Measurements from ENCODE around the gene NCAPH2.
"Not testable (repeated sequence)": the region's sequence is repeated elsewhere in the genome, so short reads cannot be mapped to it uniquely, and the experiment has no call there.

Gene NCAPH2

DNA sequence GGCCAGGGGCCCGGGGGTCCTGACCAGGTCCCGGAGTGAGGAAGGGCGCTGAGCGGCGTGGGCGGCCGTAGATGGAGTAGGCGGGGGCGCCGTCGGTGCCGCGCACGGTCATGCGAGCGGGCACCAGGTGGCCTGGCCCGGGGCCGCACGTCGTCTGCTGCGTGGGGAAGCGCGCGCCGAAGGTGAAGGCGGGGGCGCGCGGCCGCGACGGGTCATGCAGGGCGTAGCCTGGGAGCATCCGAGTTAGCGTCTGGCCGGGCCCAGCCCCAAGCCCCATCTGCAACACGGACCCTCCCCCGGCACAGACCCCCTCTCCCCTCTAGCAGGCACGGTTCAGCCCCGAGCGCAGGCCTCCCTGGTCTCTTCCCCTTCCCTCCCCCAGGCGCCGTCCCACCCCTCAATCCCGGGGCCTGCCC, 23.5 kb downstream of the NCAPH2 start:
- DNase-seq, result no peak

DNA sequence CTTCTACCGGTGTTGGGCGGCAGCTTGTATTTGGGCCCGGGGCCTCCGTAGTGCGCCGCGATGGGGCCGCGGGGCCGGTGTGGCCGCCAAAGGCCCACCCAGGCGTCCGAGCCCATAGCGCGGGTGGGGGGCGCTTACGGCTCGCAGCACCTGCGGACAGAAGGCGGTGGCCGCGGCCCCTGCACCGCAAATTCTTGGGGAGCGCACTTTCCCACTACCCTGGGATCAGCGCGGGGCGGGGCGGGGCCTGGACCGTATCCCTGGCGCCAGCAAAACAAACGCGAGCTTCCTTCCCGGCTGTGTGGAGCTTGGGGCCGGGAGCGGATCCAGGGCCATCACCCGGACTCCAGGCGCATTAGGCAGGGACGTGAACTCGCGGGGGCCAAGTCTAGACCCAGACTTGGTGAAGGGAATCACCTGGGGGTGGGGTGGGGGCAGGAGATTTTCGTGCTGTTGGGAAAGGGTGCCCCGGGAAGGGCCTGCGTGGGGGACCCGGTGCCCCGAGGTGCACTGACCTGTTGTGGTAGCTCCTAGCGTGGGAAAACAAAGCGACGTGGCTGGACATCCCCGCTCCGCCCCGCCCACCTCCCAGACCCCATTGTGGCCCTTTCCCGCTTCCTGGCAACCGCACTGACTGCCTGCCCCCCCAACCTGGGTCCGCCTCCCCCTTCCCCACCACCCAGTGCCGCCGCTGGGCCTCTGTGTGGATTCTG, 24.1 kb downstream of the NCAPH2 start:
- DNase-seq, result no peak

DNA sequence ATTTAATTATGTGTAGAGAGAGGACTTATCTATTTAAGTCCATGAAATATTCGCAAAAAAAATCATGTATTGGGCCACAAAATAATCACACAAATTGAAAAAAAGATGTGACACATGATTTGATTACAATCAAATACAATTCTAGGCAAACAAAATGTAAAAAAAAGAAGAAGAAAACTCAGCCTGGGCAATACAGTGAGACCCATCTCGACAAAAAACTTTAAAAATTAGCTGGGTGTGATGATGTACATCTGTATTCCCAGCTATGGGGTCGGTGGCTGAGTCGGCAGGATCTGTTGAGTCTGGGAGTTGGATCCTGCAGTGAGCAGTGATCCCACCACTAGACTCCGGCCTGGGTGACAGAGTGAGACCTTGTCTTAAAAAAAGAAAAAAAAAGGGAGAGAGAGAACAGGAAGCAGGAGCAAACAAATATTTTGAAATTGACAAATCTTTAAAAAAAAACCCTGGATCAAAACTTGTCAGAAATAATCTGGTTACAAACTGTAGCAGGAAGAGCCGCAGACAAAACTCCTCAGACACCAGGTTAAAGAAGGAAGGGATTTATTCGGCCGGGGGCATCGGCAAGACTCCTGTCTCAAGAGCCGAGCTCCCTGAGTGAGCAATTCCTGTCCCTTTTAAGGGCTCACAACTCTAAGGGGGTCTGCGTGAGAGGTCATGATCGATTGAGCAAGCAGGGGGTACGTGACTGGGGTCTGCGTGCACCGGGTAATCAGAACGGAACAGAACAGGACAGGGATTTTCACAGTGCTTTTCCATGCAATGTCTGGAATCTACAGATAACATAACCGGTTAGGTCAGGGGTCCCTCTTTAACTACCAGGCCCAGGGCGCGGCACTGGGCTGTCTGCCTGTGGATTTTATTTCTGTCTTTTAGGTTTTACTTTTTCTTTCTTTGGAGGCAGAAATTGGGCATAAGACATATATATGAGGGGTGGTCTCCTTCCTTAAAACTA, 25.1 kb downstream of the NCAPH2 start:
- DNase-seq, result no peak

DNA sequence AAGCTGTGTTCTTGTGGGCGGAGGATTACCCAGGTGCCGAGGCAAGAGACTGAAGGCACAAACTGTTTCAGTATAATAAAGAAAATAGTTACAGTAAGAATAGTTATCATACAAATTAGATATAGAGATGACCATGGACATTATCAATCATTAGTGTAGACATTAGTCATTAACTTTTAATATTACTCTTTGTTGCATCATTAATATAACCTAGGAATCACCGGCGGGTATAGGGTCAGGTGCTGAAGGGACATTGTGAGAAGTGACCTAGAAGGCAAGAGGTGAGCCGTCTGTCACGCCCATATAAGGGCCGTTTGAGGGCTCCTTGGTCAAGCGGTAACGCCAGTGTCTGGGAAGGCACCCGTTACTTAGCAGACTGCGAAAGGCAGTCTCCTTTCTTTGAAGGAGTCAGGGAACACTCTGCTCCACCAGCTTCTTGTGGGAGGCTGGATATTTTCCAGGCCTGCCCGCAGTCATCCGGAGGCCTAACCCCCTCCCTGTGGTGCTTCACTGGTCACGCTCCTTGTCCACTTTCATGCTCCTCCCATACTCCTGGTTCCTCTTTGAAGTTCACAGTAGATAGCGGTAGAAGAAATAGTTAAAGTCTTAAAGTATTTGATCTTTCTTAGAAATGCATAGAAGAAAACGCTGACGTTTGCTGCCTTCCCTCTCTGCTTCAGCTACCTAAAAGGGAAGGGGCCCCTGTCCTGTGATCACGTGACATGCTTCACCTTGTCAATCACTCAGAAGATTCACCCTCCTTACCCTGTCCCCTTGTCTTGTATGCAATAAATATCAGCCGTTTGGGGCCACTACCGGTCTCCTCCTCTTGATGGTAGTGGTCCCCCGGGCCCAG, 26.1 kb downstream of the NCAPH2 start:
- DNase-seq, result not testable (repeated sequence)

DNA sequence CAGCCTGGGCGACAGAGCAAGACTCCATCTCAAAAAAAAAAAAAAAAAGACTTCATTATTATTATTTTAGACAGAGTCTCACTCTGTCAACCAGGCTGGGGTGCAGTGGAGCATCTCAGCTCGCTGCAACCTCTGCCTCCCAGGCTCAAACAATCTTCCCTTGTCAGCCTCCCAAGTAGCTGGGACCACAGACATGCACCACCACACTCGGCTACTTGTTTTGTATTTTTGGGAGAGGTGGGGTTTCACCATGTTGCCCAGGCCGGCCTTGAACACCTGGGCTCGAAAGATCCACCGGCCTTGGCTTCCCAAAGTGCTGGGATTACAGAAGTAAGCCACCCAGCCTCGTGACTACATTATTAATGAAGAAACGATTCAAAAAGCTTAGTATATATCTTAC, 27.1 kb downstream of the NCAPH2 start:
- DNase-seq, result no peak

DNA sequence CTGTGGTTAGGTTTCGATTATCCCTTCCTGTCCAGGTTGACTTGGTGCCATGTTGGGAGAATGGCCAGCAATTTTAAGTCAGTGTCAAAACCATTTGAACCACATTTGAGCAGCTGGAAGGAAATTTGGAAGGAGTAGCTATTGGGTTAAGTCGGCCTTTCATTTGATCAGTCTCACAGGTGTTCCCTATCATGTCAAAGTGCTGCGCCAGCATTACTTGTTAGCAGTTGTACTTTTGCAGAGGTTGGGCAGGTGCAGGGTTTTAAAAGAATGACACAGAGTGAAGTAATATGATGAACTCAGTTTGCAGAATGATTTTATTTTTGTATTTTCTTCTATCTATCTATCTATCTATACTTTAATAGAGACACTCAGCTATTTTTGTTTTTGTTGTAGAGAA, 28.2 kb downstream of the NCAPH2 start:
- DNase-seq, result no peak

DNA sequence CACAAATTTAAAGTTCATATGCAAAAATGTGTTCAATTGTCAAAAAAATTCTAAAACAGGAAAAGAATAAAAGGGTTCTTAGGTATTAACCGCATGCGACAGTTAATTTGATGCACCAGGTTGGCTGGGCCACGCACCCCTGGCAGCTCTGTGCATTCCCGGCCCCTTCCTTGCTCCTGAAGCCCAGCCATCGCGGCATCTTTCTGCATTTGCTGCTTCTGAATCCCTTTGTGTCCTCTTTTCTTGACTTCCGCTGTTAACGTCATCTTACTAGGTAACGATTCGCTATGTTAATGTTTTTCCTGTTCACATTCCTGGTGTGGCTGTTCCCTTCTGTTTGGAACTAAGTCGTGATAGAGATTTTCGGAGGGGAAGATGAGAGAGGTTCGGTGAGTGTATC, 29.7 kb downstream of the NCAPH2 start:
- DNase-seq, result no peak

DNA sequence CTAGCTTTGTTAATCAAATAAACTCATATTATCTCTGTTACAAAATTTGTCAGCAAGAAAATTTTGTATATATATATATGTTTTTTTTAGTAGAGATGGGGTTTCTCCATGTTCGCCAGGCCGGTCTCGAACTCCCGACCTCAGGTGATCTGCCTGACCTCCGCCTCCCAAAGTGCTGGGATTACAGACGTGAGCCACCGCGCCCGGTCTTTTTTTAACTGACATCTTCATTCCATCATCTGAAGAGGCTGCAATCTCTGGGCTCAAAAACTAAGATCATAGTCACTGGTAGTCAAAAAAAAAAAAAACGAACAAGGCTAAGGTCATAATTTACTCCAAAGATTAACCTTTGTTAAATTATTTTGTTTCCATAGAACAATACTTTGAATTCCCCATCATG, 32.4 kb downstream of the NCAPH2 start:
- DNase-seq, result no peak

DNA sequence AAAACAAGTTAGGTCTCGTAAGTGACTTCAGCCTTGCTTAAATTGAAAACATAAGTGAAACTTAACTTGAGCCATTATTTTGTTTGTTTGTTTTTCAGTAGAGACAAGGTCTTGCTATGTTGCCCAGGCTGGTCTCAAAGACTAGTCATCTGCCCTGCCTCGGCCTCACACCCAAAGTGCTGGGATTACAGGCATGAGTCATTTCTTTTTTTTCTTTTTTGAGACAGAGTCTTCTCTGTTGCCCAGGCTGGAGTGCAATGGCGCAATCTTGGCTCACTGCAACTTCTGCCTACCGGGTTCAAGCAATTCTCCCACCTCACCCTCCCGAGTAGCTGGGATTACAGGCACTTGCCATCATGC, 33.6 kb downstream of the NCAPH2 start:
- DNase-seq, result not testable (repeated sequence)

DNA sequence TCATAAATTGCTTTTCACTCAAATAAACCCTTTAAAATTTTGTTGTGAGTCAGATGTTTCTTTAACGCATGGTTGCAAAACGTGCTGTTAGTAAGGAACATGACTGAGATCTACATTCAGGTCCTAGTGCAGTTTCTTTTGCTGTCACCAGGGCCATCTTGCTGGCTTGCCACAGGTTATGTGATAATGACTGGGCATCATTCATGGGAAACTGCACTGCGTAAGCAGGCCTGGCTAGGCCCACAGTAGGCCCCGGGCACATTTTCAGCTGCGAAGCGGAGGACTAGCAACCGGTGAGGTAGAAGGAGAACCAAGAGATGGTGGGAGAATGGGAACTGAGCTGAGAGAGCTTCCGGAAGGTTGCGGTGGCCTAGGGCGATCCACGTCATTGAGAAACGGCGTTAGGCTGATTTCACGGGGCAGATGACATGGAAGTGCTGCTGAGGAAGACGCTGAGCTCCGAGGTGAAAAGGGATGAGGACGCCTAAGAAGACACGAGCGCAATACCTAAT, 34.4 kb downstream of the NCAPH2 start:
- DNase-seq, result no peak

DNA sequence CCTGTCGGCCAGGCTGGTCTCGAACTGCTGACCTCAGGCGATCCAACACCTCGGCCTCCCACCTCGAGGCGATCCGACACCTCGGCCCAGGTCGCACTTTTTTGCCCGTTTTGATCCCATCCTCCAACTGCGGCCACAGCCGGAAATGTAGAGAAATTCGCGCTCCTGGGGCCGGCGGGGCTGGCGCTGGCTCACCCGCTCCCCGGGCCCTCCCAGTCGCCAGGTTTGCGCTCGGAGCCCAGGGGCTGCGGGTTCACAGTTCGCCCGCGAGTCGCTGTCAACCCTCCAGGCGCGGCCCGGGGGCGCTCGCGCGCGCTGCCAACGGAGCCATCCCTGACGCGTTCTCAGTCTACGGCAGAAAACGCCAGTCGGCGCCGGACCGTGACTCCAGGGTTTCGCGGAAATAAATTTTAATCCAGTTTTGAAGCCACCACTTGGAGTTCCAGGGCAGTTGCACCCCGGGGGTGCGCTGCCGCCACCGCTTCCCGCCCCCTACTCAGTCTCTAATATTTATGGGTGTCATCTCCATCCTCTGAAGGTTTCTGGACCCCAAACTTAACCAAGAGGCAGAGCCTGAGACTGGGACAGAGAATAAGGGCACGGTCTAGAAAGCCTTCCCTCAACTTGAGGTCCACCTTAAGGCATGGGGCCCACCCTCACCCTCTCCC, 36.2 kb downstream of the NCAPH2 start:
- DNase-seq, result peak; percentile 57

DNA sequence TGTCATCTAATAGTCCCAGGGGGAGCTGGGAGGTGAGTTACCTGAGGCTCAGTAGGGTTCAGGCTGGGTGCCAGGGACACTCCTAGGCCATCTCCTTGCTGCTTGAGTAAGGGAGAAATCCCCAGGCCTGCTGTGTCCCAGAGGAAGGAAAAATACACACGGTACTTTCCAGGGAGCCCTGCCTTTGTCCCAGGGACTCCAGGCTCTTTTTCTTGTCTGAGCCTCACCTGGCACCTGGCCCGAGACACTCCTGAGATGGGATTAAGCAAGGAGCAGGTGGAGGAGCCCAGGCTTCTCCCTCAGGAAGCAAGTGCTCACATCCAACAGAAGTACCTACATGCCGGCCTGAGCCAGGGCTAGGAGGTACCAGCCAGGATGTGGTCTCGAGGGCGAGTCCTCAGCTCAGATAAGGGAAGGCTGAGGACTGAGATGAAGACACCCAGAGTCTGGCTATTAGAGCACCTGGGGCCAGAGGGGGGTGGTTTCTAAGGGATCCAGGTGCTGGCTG, 36.8 kb downstream of the NCAPH2 start:
- no peak for DNase-seq

DNA sequence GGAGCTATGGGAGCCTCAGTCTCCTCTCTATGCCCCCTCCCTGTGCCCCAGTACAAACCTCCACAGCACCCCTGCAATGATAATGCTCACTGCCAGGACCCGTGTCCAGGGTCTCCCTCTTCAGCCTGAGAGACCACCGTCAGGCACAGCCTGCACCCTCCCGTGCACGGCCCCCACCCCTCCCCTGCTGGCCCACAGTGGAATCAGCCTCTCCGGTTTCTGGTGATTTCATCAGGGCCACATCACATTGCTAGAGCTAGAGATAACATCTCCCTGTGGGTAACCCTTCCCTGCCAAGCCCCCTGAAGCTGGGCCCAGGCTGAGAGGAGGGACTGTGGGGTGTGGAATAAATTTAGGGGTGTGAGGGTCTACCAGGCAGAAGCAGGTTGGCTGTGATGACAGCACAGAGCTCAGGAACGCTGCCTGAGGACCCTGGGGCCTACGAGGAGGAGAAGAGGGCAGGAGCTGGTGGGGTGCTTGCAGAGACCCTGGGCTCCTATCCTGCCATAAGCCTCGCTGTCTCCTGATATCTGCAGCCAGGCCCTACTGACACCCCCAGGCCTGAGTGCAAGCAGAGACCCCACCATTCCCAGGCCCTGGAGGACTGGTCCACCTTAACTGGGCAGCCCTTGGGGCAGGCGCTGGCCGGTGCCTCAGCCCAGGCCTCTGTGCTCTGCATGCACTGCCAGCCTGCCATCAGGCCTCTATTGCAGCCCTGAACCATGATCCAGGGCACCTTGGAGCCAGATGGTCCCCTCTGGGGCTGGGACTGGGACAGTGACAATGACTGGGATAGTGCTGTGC, 37.7 kb downstream of the NCAPH2 start, which contains the start of gene KLHDC7B:
KLHDC7B (plus strand) TSS at position 378 of the 804 bp plus-strand sequence; CDS start at position 723, 345 bp downstream.
- DNase-seq, result no peak

DNA sequence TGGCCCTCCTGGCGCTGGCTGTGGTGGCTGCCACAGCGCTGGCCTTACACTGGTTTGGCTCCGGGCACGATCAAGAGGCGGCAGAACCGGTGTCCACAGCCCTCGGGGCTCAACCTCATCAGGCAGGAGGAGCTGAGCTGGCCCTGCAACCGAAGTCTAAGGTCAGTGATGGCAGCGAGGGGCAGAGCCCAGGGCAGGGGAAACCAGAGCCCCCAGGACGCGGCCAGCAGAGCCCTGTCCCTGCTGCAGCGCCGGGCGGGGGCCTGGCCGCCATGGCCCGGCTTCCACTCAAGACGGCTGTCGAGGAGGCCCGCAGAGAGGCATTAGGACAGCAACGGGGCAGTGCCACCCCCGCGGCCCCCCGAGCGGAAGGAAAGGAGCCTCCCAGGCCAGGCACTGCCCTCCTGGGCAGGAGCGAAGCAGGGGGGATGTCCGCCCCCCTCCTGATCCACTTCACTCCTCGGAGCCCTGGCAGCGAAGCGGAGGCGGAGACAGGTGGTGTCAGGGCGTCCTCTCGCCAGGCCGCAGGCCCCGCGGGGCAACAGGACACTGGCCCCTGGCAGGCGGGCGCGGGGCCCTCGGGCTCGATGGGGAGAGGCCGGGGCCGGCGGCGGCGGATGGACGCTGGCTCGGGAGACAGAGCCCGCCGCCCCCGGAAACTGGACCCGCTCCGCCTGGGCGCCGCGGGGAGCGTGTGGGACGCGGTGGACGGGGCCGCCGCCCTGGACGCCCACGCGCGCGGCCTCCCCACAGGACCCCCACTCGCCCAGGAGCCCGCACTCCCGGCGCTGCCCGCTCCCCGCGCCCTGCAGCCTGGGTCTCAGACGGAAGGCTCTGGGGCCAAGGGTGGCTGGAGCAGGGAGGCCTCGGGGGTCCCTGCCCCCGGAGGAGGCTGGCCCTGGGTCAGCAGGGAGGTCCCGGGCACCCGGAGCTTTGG, 38.6 kb downstream of the NCAPH2 start:
- no peak for DNase-seq

DNA sequence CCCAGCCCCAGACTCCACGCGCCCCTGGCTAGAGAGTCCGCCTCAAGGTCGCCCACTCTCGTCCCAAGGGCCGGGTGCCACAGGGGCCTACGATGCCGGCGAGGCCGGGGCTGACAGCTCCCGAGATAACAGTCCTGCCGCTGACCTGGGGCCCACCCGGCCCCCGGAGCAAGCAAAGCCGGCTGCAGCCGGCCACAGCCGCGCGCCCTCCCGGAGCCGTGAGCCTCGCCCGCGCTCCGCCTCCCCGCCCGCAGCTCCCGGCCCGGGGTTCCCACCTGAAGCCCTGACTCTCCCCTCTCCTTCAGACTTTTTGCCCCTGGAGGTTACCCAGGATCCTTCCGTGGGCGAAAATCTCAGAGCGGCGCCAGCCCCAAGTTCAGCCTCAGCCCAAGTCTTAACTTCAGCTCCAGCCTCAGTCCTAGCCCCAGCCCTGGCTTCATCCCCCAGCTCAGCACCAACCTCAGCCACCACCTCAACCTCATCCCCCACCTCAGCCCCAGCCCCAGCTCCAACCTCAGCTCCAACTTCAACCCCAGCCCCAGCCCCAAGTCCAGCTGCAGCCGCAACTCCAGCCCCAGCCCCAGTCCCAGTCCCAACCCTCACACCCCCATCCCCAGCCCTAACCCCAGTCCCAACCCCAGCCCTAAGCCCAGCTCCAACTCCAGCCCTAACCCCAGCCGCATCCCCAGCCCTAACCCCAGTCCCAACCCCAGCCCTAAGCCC, 39.4 kb downstream of the NCAPH2 start:
- DNase-seq, result no peak

DNA sequence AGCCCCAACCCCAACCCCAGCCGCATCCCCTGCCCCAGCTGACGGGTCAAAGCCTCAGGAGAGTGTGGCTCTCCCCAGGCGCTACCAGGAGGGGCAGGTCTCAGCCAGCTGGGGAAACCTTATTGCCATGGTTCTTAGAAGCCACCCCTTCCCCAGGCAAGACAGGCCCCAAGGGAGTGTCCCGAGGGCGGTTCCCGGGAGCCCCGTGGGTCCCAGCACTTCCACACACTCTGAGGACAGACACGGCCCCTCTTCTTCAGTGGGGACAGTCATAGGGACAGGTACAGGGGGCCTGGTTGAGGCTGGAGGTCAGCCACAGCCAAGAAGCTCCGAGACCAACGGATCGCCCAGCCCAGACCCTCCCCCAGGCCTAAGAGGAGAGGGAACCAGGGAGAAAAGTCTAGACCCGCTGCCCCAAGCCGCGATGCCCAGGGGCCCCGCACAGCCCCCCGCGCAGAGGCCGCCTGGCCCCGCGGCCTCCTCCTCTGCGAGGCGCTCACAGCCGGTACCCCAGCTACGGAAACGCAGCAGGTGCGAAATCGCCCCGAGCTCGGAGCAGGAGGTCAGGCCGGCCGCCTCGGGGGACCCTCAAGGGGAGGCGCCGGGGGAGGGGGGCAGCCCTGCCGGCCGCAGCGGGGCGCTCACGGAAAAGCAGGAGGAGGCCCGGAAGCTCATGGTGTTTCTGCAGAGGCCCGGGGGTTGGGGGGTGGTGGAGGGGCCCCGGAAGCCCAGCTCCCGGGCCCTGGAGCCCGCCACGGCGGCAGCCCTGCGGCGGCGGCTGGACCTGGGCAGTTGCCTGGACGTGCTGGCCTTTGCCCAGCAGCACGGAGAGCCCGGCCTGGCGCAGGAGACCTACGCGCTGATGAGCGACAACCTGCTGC, 40.3 kb downstream of the NCAPH2 start:
- DNase-seq, result peak; percentile 28

DNA sequence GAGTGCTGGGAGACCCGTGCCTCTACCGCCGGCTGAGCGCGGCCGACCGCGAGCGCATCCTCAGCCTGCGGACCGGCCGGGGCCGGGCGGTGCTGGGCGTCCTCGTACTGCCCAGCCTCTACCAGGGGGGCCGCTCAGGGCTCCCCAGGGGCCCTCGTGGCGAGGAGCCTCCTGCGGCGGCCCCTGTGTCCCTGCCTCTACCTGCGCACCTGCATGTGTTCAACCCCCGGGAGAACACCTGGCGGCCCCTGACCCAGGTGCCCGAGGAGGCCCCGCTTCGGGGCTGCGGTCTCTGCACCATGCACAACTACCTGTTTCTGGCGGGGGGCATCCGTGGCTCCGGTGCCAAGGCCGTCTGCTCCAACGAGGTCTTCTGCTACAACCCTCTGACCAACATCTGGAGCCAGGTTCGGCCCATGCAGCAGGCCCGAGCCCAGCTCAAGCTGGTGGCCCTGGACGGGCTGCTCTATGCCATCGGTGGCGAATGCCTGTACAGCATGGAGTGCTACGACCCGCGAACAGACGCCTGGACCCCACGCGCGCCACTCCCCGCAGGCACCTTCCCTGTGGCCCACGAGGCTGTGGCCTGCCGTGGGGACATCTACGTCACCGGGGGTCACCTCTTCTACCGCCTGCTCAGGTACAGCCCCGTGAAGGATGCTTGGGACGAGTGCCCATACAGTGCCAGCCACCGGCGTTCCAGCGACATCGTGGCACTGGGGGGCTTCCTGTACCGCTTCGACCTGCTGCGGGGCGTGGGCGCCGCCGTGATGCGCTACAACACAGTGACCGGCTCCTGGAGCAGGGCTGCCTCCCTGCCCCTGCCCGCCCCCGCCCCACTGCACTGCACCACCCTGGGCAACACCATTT, 41.1 kb downstream of the NCAPH2 start:
- DNase-seq, result no peak

Measured in effector CD8-positive, alpha-beta T cell (primary cell).